GM15510 (cell line): ENCODE results near the gene EYA3.

Experiments
- POLR2A ChIP-seq: IDR thresholded peaks from 3 replicates; pipeline ENCODE4 v1.6.1; 2011; ENCODE audit warnings: borderline replicate concordance; ENCODE audit not compliant: insufficient read length; ENCODE audit errors: extremely low read depth

Gene EYA3

GRCh38 chr1:27981145-27981544 is 107.3 kb downstream of the EYA3 start:
- TF ChIP-seq POLR2A, result no peak

- TF ChIP-seq POLR2A, result no peak
Observed at GRCh38 chr1:27980216-27980845, 108.1 kb downstream of the EYA3 start.

DNA sequence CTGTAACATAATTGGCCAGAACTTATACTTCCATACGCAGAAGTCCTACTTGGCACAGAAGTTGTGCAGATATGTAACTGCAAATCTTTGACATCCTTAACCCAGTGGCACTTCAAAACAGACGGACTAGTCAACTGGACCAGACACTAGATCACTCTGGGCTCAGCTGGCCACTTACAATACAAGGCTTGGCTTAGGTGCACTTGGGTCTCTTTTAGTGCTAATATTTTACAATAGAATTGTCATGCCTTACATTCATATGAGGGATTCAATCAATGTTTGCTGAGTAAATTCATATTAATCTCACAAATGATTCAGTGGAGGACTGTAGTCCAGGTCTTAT is 108.6 kb downstream of the EYA3 start:
- TF ChIP-seq POLR2A, result no peak

DNA sequence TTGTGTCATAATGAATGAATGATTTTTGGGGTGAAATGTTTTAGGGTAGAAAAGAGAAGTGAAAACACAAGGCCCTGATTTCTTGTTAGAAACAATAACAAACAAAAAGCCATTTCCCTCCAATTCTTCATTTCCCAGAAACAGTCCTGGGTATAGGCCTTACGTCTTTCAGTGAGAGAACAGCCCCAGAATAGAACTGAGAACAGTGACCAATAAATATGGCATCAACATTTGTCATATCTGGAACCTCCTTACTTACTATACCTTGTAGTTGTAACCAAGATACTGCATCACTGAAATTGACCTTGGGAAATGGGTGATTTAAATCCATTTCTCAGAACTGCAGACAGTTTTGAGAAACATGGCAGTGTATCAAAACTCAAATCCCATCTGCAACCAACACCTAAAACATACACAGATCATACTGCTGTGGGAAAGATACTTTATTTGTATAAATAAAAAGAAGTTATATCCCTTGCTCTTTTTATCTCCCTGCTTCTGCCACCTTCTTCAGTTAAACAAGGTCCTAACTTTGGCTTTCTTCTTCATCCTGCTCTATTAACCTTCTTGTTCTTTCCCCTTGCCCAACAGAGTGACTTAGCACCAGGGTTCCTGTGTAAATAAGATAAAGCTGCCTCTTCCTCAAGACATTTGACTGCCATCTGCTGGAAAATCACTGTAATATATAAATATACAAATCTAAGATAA is 109.1 kb downstream of the EYA3 start:
- no peak for TF ChIP-seq POLR2A

DNA sequence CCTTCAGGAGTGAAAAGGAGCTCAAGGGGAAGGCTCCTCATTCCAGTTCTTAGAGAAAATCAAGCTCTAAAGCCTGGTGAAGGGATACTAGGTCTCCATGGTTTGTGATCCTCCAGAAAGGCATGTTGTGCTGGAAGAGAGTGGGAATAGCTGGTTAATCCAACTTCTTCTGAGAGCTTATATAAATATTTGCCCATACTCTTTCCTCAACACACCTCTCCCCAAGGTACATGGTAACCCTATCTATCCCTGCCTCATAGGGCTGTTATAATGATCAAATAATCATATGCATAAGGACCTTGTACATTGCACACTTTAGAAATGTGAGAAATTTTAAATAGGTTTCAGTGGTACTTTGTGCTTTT is 114.0 kb downstream of the EYA3 start:
- no peak for TF ChIP-seq POLR2A

DNA sequence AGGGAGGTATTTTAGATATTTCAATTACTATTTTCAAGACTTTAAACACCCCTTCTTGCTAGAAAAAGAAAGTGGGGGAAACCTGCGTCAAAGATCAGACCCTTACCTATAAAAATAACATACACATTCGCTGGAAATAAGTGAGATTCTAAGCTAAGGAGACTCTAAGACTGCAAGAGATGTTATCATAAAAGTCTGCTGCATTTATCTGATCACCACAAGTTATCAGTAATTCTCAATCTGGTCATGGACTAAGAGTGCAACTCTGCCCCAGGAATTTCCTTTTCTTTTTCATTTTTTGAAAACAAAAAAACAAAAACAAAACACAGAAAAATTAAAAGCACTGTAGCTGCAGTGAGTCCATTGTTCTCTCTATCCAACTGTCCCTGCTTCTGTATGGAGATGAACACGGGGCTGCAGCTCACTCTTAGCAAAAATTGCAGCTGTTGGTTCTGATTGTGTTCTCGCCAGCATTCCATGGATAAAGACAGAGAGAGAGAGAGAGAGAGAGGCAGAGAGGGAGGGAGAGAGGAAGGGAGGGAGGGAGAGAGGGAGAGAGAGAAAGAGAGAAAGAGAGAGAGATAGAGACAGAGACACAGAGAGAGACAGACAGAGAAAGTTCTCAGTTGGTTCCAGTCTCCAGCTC is 114.5 kb downstream of the EYA3 start:
- TF ChIP-seq POLR2A, result no peak

GRCh38 chr1:27972141-27972540 is 116.3 kb downstream of the EYA3 start:
- TF ChIP-seq POLR2A, result no peak

GRCh38 chr1:27971674-27972073 is 116.7 kb downstream of the EYA3 start:
- no peak for TF ChIP-seq POLR2A

GRCh38 chr1:27970401-27970800 is 118.0 kb downstream of the EYA3 start:
- TF ChIP-seq POLR2A, result no peak

GRCh38 chr1:27968692-27969091 is 119.7 kb downstream of the EYA3 start:
- no peak for TF ChIP-seq POLR2A

- TF ChIP-seq POLR2A, result no peak
Observed at GRCh38 chr1:27967884-27968466, 120.4 kb downstream of the EYA3 start.

- TF ChIP-seq POLR2A, result no peak
Observed at GRCh38 chr1:27967106-27967883, 121.1 kb downstream of the EYA3 start.

DNA sequence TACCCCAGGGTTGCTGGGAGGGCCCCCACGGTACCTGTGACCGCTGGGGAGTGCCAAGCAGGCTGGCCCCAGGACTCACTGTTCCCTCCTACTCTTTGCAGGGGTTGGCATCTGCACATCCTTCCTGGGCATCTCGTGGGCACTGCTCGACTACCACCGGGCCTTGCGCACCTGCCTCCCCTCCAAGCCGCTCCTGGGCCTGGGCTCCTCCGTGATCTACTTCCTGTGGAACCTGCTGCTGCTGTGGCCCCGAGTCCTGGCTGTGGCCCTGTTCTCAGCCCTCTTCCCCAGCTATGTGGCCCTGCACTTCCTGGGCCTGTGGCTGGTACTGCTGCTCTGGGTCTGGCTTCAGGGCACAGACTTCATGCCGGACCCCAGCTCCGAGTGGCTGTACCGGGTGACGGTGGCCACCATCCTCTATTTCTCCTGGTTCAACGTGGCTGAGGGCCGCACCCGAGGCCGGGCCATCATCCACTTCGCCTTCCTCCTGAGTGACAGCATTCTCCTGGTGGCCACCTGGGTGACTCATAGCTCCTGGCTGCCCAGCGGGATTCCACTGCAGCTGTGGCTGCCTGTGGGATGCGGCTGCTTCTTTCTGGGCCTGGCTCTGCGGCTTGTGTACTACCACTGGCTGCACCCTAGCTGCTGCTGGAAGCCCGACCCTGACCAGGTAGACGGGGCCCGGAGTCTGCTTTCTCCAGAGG is 121.9 kb downstream of the EYA3 start:
- no peak for TF ChIP-seq POLR2A

DNA sequence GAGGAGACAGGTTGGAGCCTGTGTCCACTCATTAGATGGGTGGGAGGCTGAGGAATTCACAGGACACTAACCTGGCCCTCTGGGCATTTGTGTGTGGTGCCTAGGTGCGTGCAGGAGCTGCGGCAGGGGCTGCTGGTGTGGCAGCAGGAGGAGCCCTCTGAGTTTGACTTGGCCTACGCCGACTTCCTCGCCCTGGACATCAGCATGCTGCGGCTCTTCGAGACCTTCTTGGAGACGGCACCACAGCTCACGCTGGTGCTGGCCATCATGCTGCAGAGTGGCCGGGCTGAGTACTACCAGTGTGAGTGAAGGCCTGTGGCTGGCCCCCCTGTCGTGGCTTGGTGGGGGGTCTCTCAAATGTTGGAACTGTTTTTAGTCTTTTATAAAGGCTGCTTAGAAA is 125.0 kb downstream of the EYA3 start:
- TF ChIP-seq POLR2A, result no peak
